Measurements from ENCODE around the gene PNLIPRP2. TPM values are rescaled to one million over a fixed set of nuclear protein-coding genes. Genes with fewer than 3 reads are reported as not detected.

Gene PNLIPRP2
- total and polyA plus RNA-seq, 4 donors, result 0.06 to 1.0 (median 0.08) TPM; not detected in 1

DNA sequence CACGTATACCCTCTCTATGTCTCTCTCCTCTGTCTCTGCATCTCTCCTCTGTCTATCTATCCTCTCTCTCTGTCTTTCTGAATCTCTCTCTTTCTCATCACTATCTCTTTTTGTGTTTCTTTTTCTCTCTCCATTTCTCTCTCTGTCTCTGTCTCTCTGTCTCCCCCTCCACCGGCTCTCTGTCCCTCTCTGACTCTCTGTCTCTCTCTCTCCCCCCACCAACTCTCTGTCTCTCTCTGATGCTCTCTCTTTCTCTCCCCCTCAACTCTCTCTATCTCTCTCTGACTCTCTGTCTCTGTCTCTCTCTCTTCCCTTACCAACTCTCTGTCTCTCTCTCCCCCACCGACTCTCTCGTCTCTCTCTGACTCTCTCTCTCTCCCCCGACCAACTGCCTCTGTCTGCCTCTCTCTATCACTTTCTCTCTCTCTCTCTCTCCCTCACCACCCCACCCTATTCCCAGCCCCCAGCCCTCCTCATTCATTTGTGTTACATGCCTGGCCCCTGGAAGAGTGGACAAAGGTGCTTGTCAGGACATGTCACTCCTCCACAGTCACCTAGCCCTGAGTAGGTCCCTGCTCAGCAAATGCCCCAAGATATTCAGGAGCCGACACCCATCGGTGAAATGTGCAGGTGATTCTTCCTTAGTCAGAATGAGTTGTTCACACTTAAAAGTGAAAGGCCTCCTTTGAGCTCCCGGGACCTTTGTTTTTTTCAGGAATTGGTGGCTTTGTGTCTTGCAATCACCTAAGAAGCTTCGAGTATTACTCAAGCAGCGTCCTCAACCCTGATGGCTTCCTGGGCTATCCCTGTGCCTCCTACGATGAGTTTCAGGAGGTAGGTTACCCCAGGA, 13.6 kb downstream of the PNLIPRP2 start:
- no peaks in the 10 kb centered on the region for H3K4me1 ChIP-seq (ENCODE audit: control insufficient read depth in 5 of 5, insufficient read depth in 5 of 5, low read length in 5 of 5)
- no peak for ATAC-seq (ENCODE audit: insufficient read depth, low FRiP score)
- no peak overlapping the region for H3K9ac ChIP-seq (ENCODE audit: insufficient read depth in 1 of 2, low read length in 2 of 2)
- H3K9me3 ChIP-seq (ENCODE audit: control insufficient read depth in 4 of 4, insufficient read depth in 3 of 4, low read length in 3 of 4), result no peaks in the 10 kb centered on the region
- no peaks in the 10 kb centered on the region for H3K27me3 ChIP-seq (ENCODE audit: control insufficient read depth in 3 of 3, insufficient read depth in 3 of 3, low read length in 2 of 3)
- no peak for DNase-seq
- no peak overlapping the region for H3K4me3 ChIP-seq
- TF ChIP-seq, protein P1, sequence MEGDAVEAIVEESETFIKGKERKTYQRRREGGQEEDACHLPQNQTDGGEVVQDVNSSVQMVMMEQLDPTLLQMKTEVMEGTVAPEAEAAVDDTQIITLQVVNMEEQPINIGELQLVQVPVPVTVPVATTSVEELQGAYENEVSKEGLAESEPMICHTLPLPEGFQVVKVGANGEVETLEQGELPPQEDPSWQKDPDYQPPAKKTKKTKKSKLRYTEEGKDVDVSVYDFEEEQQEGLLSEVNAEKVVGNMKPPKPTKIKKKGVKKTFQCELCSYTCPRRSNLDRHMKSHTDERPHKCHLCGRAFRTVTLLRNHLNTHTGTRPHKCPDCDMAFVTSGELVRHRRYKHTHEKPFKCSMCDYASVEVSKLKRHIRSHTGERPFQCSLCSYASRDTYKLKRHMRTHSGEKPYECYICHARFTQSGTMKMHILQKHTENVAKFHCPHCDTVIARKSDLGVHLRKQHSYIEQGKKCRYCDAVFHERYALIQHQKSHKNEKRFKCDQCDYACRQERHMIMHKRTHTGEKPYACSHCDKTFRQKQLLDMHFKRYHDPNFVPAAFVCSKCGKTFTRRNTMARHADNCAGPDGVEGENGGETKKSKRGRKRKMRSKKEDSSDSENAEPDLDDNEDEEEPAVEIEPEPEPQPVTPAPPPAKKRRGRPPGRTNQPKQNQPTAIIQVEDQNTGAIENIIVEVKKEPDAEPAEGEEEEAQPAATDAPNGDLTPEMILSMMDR (IDR thresholded peaks at IDR 0.05; ENCODE audit: control extremely low read depth, extremely low read depth), result no peak
- WGBS, 2 donors, result 77 to 84% methylated on average over 11 of the region's 11 CpGs
- H3K36me3 ChIP-seq (ENCODE audit: control insufficient read depth in 4 of 4, insufficient read depth in 4 of 4, low read length in 4 of 4), result no peaks in the 10 kb centered on the region
- H3K27ac ChIP-seq (ENCODE audit: low read depth in 1 of 2, low read length in 1 of 2), result no peak overlapping the region

DNA sequence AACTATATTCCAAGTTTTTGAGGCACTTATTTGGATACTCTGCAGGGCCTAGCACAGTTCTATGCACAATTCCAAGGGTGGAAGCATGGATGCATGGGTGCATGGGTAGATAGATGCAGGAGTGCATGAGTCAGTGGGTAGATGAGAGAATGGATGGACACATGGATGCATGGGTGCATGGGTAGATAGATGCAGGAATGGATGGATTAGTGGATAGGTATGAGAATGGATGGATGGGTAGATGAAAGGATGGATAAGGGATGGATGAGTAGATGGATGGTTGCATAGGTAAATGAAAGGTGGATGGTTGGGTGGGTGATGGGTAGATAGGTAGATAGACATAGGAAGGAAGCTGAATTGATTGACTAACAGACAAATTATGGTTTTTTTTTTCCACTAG, 15.6 kb downstream of the PNLIPRP2 start:
- H3K36me3 ChIP-seq (ENCODE audit: control insufficient read depth in 4 of 4, insufficient read depth in 4 of 4, low read length in 4 of 4), result no peaks in the 10 kb centered on the region
- H3K4me1 ChIP-seq (ENCODE audit: control insufficient read depth in 5 of 5, insufficient read depth in 5 of 5, low read length in 5 of 5), result no peaks in the 10 kb centered on the region
- no peak overlapping the region for H3K4me3 ChIP-seq
- no peak overlapping the region for H3K9ac ChIP-seq (ENCODE audit: insufficient read depth in 1 of 2, low read length in 2 of 2)
- no peak overlapping the region for H3K27ac ChIP-seq (ENCODE audit: low read depth in 1 of 2, low read length in 1 of 2)
- ATAC-seq (ENCODE audit: insufficient read depth, low FRiP score), result no peak
- TF ChIP-seq, protein P1 (IDR thresholded peaks at IDR 0.05; ENCODE audit: control extremely low read depth, extremely low read depth), result no peak
- no peaks in the 10 kb centered on the region for H3K27me3 ChIP-seq (ENCODE audit: control insufficient read depth in 3 of 3, insufficient read depth in 3 of 3, low read length in 2 of 3)
- H3K9me3 ChIP-seq (ENCODE audit: control insufficient read depth in 4 of 4, insufficient read depth in 3 of 4, low read length in 3 of 4), result peaks cover 0 to 2% (median 0%) of the 10 kb centered on the region in 4 donors
- no peak for DNase-seq

DNA sequence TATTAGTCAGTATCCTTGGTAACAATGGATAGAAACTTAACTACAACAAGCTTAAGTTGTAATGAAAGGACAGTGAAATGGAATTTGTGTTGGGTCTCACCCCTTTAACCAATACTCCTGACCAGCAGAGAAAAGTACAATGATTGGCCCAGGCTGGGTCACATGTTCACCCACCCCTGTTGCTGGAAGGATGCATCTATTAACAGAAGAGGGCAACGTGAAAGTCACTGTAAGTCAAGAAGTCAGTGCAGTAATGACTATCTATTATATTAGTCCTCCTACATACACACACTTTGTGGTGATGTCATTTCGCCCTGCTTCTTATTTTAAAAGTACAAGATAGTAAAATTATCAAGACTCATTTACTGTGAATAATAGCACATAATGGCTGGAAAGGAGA, 16.2 kb downstream of the PNLIPRP2 start:
- DNase-seq (no peak), ATAC-seq (ENCODE audit: insufficient read depth, low FRiP score) (no peak)
- H3K27me3 ChIP-seq (ENCODE audit: control insufficient read depth in 3 of 3, insufficient read depth in 3 of 3, low read length in 2 of 3), result no peaks in the 10 kb centered on the region
- H3K27ac ChIP-seq (ENCODE audit: low read depth in 1 of 2, low read length in 1 of 2), result no peak overlapping the region
- H3K4me3 ChIP-seq, result no peak overlapping the region
- peaks cover 0 to 2% (median 0%) of the 10 kb centered on the region in 4 donors for H3K9me3 ChIP-seq (ENCODE audit: control insufficient read depth in 4 of 4, insufficient read depth in 3 of 4, low read length in 3 of 4)
- no peak overlapping the region for H3K9ac ChIP-seq (ENCODE audit: insufficient read depth in 1 of 2, low read length in 2 of 2)
- TF ChIP-seq, protein P1 (IDR thresholded peaks at IDR 0.05; ENCODE audit: control extremely low read depth, extremely low read depth), result no peak
- no peaks in the 10 kb centered on the region for H3K36me3 ChIP-seq (ENCODE audit: control insufficient read depth in 4 of 4, insufficient read depth in 4 of 4, low read length in 4 of 4)
- 40 to 50% methylated on average over 2 of the region's 2 CpGs for WGBS, 2 donors
- no peaks in the 10 kb centered on the region for H3K4me1 ChIP-seq (ENCODE audit: control insufficient read depth in 5 of 5, insufficient read depth in 5 of 5, low read length in 5 of 5)
